Muscle of back (tissue), 13 donors: ENCODE data around the gene PRDM10. TPM values are rescaled to one million over a fixed set of nuclear protein-coding genes. Genes with fewer than 3 reads are reported as not detected.
"Not testable (repeated sequence)": the region's sequence is repeated elsewhere in the genome, so short reads cannot be mapped to it uniquely, and the experiment has no call there.

Experiments used
- DNase-seq, 3 donors: peaks; one replicate each; pipeline versions ENCODE4 v3.0.0 to v3.0.0-alpha.2; 2013
- long read RNA-seq, 9 donors: transcript quantifications; one replicate each; lab custom pipeline, GENCODE V29; 2026
- polyA plus RNA-seq, 10 donors: library from polyadenylated mRNA; unstranded; fragments of 120-200 nt; gene quantifications; one replicate each; pipeline ENCODE4 v1.2.1, GENCODE V29; 2013; ENCODE audit not compliant: insufficient read length in 10 of 10

The PRDM10 gene, protein sequence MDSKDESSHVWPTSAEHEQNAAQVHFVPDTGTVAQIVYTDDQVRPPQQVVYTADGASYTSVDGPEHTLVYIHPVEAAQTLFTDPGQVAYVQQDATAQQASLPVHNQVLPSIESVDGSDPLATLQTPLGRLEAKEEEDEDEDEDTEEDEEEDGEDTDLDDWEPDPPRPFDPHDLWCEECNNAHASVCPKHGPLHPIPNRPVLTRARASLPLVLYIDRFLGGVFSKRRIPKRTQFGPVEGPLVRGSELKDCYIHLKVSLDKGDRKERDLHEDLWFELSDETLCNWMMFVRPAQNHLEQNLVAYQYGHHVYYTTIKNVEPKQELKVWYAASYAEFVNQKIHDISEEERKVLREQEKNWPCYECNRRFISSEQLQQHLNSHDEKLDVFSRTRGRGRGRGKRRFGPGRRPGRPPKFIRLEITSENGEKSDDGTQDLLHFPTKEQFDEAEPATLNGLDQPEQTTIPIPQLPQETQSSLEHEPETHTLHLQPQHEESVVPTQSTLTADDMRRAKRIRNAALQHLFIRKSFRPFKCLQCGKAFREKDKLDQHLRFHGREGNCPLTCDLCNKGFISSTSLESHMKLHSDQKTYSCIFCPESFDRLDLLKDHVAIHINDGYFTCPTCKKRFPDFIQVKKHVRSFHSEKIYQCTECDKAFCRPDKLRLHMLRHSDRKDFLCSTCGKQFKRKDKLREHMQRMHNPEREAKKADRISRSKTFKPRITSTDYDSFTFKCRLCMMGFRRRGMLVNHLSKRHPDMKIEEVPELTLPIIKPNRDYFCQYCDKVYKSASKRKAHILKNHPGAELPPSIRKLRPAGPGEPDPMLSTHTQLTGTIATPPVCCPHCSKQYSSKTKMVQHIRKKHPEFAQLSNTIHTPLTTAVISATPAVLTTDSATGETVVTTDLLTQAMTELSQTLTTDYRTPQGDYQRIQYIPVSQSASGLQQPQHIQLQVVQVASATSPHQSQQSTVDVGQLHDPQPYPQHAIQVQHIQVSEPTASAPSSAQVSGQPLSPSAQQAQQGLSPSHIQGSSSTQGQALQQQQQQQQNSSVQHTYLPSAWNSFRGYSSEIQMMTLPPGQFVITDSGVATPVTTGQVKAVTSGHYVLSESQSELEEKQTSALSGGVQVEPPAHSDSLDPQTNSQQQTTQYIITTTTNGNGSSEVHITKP
- polyA plus RNA-seq: 1 to 10 TPM; 4.1 to 7.8 (median 6.3) TPM
- long read RNA-seq, donor 1: 0 reads
- long read RNA-seq, donor 2: 0 reads
- long read RNA-seq, donor 3: 0 reads
- long read RNA-seq, donor 4: 0 reads
- long read RNA-seq, donor 5: 0 reads
- long read RNA-seq, donor 6: 0 reads
- long read RNA-seq, donor 7: 0 reads
- long read RNA-seq, donor 8: 0 reads
- long read RNA-seq, donor 9: 0 reads

GRCh38 chr11:130002352-130002845 lies at the start of gene PRDM10:
PRDM10 (minus strand) TSS chr11:130002835; CDS start chr11:129960964, 41,871 bp downstream.
- DNase-seq: peak; percentile 94 to 98 (median 95)

GRCh38 chr11:130051082-130051481 lies 48.4 kb upstream of the PRDM10 start:
- no peak for DNase-seq

DNA sequence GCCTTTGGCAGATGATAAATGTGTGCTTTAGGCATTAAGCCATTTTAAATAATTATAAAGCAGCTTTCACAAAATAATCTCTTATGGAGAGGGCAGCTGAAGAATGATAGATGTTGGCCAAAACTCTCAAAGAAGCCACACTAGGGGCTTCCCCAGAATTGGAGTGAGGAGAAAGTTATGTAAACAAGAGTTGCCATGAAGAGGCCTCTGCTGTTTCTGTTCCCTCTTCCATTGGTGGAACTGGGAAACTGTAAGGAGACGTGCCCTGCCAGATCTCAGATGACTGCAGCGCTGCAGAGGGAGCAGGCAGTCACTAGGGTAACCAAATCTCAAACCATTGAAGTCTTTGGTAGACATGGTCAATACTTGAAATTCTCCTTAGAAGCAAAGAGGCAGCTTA lies 47.6 kb upstream of the PRDM10 start:
- peak in 1 of 3 donors; percentile 18 for DNase-seq

- DNase-seq: no peak
Observed at GRCh38 chr11:130049328-130049771, 46.7 kb upstream of the PRDM10 start.

DNA sequence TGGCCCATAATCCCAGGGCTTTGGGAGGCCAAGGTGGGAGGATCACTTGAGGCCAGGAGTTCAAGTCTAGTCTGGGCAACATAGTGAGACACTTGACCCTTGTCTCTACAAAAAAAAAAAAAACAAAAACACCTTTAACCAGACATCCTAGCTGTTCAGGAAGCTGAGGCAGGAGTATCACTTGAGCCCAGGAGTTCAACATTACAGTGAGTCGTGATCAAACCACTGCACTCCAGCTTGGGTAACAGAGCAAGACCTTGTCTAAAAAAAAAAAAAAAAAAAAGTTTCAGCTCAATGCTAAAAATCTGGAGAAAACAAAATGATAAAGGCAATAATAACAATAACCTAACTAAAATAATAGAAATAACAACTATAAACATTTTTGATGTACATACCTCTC lies 44.5 kb upstream of the PRDM10 start:
- no peak for DNase-seq

DNA sequence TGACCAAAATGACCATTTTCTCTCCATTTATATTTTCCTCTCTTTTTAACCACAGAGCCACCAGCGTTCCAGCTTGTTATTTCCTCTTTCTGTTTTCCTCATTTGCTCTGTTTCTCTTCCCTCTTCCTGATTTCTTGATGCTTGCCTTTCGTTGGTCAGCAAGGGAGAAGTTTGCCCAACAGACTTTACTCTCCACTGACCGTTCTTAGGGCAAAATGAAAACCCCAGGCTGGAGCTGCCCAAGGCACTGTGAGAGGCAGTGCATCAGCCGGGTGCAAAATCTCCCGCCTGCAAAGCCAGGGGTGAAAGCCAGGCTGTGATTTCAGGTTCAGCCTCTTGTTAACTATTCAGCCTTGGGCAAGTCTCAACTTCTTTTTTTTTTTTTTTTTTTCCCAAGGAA lies 40.9 kb upstream of the PRDM10 start:
- DNase-seq: peak in 1 of 3 donors; percentile 42

DNA sequence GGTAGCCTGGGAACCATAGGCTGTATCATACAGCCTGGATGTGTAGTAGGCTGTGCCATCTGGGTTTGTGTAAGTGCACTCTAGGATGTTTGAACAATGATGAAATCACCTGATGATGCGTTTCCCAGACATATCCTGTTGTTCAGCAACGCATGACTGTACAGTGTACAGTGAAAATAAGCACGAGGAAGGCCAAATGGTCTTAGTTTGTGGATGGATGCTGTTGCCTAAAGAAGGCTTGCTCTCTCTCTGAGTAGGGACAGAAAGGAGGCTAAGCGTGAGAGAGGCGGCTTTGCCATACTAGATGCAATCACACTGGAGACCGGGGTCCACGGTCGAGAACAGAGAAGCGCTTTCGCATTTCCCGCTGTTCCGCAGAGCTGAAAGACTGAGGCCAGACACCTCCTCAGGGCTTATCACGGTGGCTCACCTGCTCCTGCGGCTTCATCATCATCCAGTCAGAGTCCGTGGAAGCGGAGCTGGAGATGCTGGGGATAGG lies 39.5 kb upstream of the PRDM10 start:
- DNase-seq: peak in 2 of 3 donors; percentile 44 to 66

GRCh38 chr11:130040281-130040940 lies 37.8 kb upstream of the PRDM10 start:
- DNase-seq: no peak

DNA sequence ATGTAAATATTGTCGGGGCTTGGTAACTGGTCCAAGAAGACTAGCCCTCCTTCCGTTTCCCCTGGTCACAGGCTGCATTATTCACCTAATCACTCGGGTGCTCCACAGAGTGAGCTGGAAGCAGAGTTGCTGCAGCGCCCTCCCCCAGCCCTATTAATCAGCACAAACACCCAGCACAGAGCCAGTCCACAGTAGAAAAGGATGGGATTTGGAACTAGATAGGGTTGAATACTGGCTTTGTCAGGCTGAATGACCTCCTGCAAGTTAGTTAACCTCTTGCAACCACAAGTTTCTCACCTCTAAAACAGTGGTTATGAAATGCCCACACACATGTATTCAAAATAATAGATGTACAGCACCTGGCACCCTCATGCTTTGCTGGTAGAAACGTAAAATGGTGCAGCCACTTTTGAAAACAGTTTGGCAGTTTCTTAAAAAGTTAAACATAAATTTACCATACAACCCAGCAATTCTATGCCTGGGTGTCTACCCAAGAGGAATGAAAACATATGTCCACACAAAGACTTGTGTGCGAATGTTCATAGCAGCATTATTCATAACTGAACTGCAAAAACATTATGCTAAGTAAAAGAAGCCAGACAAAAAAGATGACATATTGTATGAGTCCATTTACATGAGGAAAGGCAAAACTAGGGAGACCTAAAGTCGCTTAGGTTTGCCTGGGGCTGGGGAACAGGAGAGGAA lies 35.4 kb upstream of the PRDM10 start:
- DNase-seq: no peak

DNA sequence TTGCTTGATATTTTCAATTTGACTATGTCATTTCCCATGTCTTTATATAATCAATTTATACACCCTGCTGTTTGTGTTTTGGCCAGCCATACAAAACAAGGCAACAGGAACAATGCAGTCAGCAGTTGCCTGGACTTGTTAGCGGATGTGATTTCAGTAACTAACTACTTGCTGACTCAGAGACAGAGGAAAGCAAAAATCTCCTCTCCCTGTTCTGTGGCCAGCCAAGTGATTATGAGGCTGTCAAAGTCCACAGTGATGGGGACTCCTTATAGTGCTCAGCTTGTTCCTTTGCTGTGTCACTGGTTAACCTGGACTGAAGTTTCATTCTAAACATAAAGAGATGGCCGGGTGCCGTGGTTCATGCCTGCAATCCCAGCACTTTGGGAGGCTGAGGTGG lies 34.4 kb upstream of the PRDM10 start:
- DNase-seq: peak in 2 of 3 donors; percentile 32 to 38

DNA sequence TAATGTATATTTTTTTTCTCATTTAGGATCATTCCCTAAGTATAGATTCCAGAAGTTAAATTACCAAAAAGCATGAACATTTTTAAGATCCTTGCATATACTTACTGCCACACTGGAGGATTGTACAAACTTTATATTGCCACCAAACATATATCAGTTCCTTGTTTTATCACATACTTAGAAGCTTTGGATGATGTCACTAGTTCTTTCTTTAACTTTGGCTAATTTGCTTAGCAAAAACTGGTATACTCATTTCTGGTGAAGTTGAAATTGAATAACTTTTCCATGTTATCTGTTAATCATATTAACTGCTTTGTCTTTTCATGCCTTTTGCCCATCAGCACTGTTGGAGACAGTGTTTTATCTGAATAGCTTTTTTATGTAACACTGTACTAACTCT lies 31.6 kb upstream of the PRDM10 start:
- DNase-seq: no peak

GRCh38 chr11:130032931-130033330 lies 30.3 kb upstream of the PRDM10 start:
- DNase-seq: no peak

DNA sequence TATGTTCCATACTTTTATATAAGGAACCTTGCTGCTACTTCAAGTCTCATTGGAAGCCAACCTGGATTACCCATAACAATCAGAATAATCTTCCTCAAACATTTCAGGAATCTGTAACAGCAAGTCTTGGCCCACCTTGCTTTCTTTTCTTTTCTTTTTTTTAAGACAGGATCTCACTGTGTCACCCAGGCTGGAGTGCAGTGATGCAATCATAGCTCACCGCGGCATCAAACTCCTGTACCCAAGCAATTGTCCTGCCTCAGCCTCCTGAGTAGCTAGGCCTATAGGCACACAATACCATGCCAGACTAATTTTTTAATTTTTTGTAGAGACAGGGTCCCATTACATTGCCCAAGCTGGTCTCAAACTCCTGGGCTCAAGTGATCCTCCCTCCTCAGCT lies 29.3 kb upstream of the PRDM10 start:
- DNase-seq: no peak

- DNase-seq: no peak
Observed at GRCh38 chr11:130031056-130031455, 28.4 kb upstream of the PRDM10 start.

GRCh38 chr11:130029137-130029536 lies 26.5 kb upstream of the PRDM10 start:
- no peak for DNase-seq

DNA sequence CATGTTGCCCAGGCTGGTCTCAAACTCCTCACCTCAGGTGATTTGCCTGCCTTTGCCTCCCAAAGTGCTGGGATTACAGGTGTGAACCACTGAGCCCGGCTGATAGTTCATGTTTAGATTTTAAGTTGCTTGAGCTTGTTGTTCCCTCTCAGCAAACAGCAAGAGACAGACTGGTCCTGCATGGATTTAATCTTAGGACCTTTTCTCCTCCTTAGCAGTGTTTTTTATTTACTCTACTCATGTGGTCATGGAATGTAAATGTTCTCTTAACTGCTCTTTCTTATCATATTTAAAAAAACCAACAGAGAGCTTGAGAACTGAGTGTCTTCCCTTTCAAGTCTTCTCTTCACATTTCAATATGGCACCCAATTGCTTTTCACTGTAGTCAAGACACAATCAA lies 22.7 kb upstream of the PRDM10 start:
- no peak for DNase-seq

DNA sequence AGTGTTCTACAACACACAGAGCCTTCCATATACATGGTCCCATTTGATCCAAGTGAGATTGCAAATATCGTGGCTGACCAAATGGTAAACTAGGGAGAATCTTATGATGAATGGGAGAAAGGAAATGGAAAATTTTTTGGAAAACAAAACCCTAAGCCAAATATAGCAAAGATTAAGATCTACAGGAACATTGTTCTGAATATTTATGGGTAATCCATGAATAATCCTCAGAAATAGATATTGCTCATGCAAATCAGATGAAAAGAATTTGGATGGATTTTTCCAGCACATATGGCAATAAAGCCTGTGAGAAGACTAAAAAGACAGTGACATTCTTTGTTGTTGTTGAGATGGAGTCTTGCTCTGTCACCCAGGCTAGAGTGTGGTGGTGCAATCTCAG lies 21.7 kb upstream of the PRDM10 start:
- DNase-seq: peak in 1 of 3 donors; percentile 28

- DNase-seq: peak in 1 of 3 donors; percentile 70
Observed at GRCh38 chr11:130023204-130023603, 20.6 kb upstream of the PRDM10 start.

GRCh38 chr11:130022799-130023198 lies 20.2 kb upstream of the PRDM10 start:
- DNase-seq: no peak

DNA sequence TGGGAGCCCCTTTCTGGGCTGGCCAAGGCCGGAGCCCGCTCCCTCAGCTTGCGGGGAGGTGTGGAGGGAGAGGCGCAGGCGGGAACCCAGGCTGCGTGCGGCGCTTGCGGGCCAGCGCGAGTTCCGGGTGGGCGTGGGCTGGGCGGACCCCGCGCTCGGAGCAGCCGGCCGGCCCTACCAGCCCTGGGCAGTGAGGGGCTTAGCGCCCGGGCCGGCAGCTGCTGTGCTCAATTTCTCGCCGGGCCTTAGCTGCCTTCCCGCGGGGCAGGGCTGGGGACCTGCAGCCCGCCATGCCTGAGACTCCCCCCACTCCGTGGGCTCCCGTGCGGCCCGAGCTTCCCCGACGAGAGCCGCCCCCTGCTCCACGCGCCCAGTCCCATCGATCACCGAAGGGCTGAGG lies 19.0 kb upstream of the PRDM10 start:
- not testable (repeated sequence) for DNase-seq
